OCI-LY3 (cell line): Measurements from ENCODE around the gene PLCH2.

Source experiments
- H2AFZ ChIP-seq: fragments of 200-600, 300-600 bp; shearing (Covaris generic); 2 replicates; pipeline ENCODE4 v1.6.0; 2014; ENCODE audit warnings: antibody characterized with exemption, low read depth, low read length
- H3K27ac ChIP-seq: fragments of 200-600, 300-600 bp; sonication (generic); 2 replicates; pipeline ENCODE4 v1.5.1; 2014; ENCODE audit warnings: mild to moderate bottlenecking, low read length, moderate library complexity, mixed read lengths
- H3K27me3 ChIP-seq: fragments of 200-600, 300-600 bp; sonication (generic); 2 replicates; pipeline ENCODE4 v1.6.1; 2014; ENCODE audit warnings: low read depth, low read length, mixed read lengths
- H3K36me3 ChIP-seq: fragments of 200-600, 300-600 bp; sonication (generic); replicated peaks from 2 replicates; pipeline ENCODE3; 2014; ENCODE audit warnings: low read depth, low read length, mixed read lengths
- H3K4me1 ChIP-seq: fragments of 300-600, 200-600 bp; sonication (generic); 2 replicates; pipeline ENCODE4 v1.6.1; 2014; ENCODE audit warnings: low read length, mixed read lengths
- H3K4me2 ChIP-seq: fragments of 200-600, 300-600 bp; sonication (generic); 2 replicates; pipeline ENCODE4 v1.6.1; 2014; ENCODE audit warnings: low read length, mixed read lengths
- H3K4me3 ChIP-seq: fragments of 300-600, 200-600 bp; sonication (generic); 2 replicates; pipeline ENCODE4 v1.5.1; 2014; ENCODE audit warnings: antibody characterized with exemption, mild to moderate bottlenecking, low read length, moderate library complexity
- H3K79me2 ChIP-seq: fragments of 300-600, 200-600 bp; shearing (Covaris generic); 2 replicates; pipeline ENCODE4 v1.6.1; 2014; ENCODE audit warnings: mild to moderate bottlenecking, low read length, mixed read lengths
- H3K9ac ChIP-seq: fragments of 300-600, 200-600 bp; shearing (Covaris generic); 2 replicates; pipeline ENCODE4 v1.6.0; 2014; ENCODE audit warnings: mild to moderate bottlenecking, low read length, moderate library complexity
- H3K9me3 ChIP-seq: fragments of 200-600, 300-600 bp; shearing (Covaris generic); 2 replicates; pipeline ENCODE4 v1.6.1; 2014; ENCODE audit warnings: low read length, mixed read lengths; ENCODE audit not compliant: insufficient read depth
- H4K20me1 ChIP-seq: fragments of 200-600, 300-600 bp; sonication (generic); 2 replicates; pipeline ENCODE4 v1.6.1; 2016; ENCODE audit warnings: low read length, mixed read lengths; ENCODE audit not compliant: insufficient read depth
- EZH2phosphoT487 ChIP-seq: fragments of 200-600 bp; shearing (Covaris generic); IDR thresholded peaks from 2 replicates; pipeline ENCODE4 v1.6.1; 2018; ENCODE audit warnings: antibody characterized with exemption, mixed run types, low read depth
- TF ChIP-seq, protein P1 (sequence below): fragments of 200-600, 300-600 bp; sonication (generic); IDR thresholded peaks from 2 replicates; pipeline ENCODE4 v1.5.1; 2014; ENCODE audit warnings: antibody characterized with exemption, low read length, low read depth

The PLCH2 gene

DNA sequence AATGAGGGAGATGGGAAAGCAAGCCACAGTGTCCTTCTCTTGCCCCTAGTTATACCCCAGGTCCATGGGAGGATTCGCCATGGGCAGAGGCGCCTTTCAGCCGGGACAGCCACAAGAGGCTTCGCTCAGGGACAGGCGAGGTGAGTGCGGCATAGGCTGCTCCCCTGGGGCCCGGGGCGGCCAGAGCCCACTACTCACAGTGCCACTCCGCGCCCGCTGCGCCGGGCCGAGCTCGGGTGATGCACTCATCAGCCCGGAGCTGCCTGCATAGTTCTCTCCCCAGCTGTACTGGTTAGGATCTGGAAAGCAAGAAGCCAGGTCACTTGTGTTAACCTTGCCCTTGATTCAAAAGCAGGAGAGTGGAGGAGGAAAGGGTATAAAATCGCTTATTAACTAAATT is 41.9 kb downstream of the PLCH2 start:
- no peak overlapping the region for H3K9ac ChIP-seq
- H3K36me3 ChIP-seq = peaks cover 20% of the 10 kb centered on the region
- H3K79me2 ChIP-seq = peaks cover 21% of the 10 kb centered on the region
- H3K4me1 ChIP-seq = no peaks in the 10 kb centered on the region
- TF ChIP-seq, protein P1, sequence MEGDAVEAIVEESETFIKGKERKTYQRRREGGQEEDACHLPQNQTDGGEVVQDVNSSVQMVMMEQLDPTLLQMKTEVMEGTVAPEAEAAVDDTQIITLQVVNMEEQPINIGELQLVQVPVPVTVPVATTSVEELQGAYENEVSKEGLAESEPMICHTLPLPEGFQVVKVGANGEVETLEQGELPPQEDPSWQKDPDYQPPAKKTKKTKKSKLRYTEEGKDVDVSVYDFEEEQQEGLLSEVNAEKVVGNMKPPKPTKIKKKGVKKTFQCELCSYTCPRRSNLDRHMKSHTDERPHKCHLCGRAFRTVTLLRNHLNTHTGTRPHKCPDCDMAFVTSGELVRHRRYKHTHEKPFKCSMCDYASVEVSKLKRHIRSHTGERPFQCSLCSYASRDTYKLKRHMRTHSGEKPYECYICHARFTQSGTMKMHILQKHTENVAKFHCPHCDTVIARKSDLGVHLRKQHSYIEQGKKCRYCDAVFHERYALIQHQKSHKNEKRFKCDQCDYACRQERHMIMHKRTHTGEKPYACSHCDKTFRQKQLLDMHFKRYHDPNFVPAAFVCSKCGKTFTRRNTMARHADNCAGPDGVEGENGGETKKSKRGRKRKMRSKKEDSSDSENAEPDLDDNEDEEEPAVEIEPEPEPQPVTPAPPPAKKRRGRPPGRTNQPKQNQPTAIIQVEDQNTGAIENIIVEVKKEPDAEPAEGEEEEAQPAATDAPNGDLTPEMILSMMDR = no peak
- no peak for TF ChIP-seq EZH2phosphoT487
- H3K9me3 ChIP-seq = no peaks in the 10 kb centered on the region
- H3K4me3 ChIP-seq = no peak overlapping the region
- no peak overlapping the region for H3K27ac ChIP-seq
- H2AFZ ChIP-seq = no peak overlapping the region
- H3K27me3 ChIP-seq = no peaks in the 10 kb centered on the region
- H3K4me2 ChIP-seq = no peak overlapping the region
- peaks cover 21% of the 10 kb centered on the region for H4K20me1 ChIP-seq

DNA sequence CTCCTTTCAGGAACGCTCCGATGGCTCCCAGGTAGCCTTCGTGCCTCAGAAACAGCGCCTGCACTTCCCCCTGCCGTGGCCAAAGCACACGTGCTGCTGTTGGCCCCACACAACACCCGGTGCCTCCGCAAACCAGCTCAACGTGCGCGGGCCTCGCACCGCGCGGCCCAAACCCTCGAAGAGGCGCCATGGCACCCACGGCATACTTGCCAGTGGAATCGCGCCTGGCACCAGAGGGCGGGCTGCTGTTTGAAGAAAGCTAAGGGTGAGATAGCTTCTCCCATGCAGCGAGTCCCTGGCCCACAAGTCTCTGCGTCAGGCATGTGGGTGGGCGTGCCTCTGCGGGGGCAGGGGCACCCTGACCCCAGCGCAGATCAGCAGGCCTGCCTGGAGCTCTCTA is 42.4 kb downstream of the PLCH2 start:
- H4K20me1 ChIP-seq = peaks cover 26% of the 10 kb centered on the region
- peaks cover 19% of the 10 kb centered on the region for H3K36me3 ChIP-seq
- H3K4me1 ChIP-seq = no peaks in the 10 kb centered on the region

DNA sequence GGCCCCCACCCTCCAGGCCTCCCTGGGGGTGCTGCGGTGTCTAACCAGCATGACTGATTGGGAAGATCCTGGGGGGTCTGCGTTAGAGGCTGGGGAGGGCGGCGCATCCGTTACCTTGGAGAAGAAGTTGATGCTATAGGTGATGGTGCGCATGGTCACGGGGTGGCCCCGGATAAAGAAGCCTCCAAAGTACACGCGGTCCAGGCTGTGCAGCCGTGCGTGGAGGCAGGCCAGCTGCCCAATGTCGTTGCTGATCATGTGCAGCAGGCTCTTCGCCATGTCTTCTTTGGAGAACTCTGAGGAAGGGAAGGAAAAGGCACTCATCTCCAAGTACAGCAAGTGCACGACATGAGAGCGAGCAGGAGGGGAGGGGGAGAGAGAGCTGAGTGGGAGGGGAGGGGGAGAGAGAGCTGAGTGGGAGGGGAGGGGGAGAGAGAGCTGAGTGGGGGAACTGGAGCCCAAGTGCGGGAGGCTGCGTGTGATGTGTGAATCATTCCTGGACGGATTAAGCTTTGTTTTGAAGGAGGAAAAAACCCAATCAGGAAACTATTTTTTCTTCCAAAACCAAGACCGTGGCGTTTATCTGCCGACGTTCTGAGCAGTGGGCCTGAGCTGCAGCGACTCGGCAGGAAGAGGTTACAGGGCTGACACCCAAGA is 43.1 kb downstream of the PLCH2 start:
- no peaks in the 10 kb centered on the region for H3K9me3 ChIP-seq
- TF ChIP-seq, protein P1 = no peak
- TF ChIP-seq EZH2phosphoT487 = no peak
- no peak overlapping the region for H3K4me3 ChIP-seq
- H3K79me2 ChIP-seq = peaks cover 32% of the 10 kb centered on the region
- H4K20me1 ChIP-seq = peaks cover 33% of the 10 kb centered on the region
- H3K4me1 ChIP-seq = no peaks in the 10 kb centered on the region
- peaks cover 15% of the 10 kb centered on the region for H3K36me3 ChIP-seq
- H3K27me3 ChIP-seq = no peaks in the 10 kb centered on the region
- no peak overlapping the region for H2AFZ ChIP-seq
- no peak overlapping the region for H3K4me2 ChIP-seq
- no peak overlapping the region for H3K27ac ChIP-seq
- H3K9ac ChIP-seq = no peak overlapping the region

More for the DNA sequence above, 42.4 kb downstream of the PLCH2 start:
- H2AFZ ChIP-seq = no peak overlapping the region
- H3K27me3 ChIP-seq = no peaks in the 10 kb centered on the region
- H3K9me3 ChIP-seq = no peaks in the 10 kb centered on the region
- H3K9ac ChIP-seq = no peak overlapping the region
- H3K4me3 ChIP-seq = no peak overlapping the region
- H3K27ac ChIP-seq = no peak overlapping the region
- no peak overlapping the region for H3K4me2 ChIP-seq
- peaks cover 26% of the 10 kb centered on the region for H3K79me2 ChIP-seq
- no peak for TF ChIP-seq EZH2phosphoT487
- TF ChIP-seq, protein P1 = no peak

DNA sequence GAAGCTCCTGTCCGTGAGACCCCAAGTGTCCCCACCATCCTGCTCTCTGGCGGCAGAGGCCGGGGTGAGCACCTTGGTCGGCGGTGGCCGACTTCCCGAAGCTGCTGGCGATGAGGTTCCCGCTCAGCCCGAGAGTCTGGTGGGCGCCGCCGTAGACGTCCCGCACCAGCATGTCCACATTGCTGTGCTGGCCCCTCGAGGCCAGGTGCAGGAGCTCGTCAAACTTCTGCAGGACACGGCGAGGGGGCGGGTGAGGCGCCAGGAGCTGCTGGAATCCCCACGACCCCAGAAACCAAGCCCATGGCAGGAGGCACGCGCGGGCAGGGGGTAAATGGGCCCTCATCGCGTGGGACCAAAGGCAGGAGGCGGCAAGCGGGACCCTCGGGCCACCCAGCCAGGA is 43.6 kb downstream of the PLCH2 start:
- Histone ChIP-seq H3K27me3 (no peaks in the 10 kb centered on the region), H2AFZ (no peak overlapping the region), H3K36me3 (peaks cover 15% of the 10 kb centered on the region), H3K79me2 (peaks cover 38% of the 10 kb centered on the region), H3K4me3 (no peak overlapping the region), H3K9me3 (no peaks in the 10 kb centered on the region), H3K4me2 (no peak overlapping the region), H3K27ac (no peak overlapping the region), H4K20me1 (peaks cover 38% of the 10 kb centered on the region), H3K4me1 (peaks cover 3% of the 10 kb centered on the region), H3K9ac (no peak overlapping the region)
- no peak for TF ChIP-seq EZH2phosphoT487
- TF ChIP-seq, protein P1 = no peak
